Right cardiac atrium (tissue), 5 donors: ENCODE results near the gene KIT. TPM values are rescaled to one million over a fixed set of nuclear protein-coding genes. Genes with fewer than 3 reads are reported as not detected.
"Not testable (repeated sequence)": the region's sequence is repeated elsewhere in the genome, so short reads cannot be mapped to it uniquely, and the experiment has no call there.

ENCODE experiments used
- ATAC-seq, 2 donors: fragments of 200-7000 bp; cut with Tn5 transposase; one replicate each; pipeline versions ENCODE4 v1.8.0 to v1.9.1; 2020; ENCODE audit warnings: moderate library complexity in 2 of 2, mild to moderate bottlenecking in 1 of 2
- DNase-seq, 3 donors: peaks; one replicate each; pipeline ENCODE4 v3.0.0-alpha.2; 2020
- H3K27ac ChIP-seq: one replicate; pipeline ENCODE4 v1.5.1; 2013; ENCODE audit warnings: mild to moderate bottlenecking, low read length, control low read depth, moderate library complexity
- H3K27me3 ChIP-seq: one replicate; pipeline ENCODE4 v1.6.1; 2013; ENCODE audit not compliant: control insufficient read depth, insufficient read depth
- H3K4me1 ChIP-seq: one replicate; pipeline ENCODE4 v1.6.1; 2013; ENCODE audit warnings: low read length; ENCODE audit not compliant: control insufficient read depth, insufficient read depth
- H3K4me3 ChIP-seq: one replicate; pipeline ENCODE4 v1.5.1; 2013; ENCODE audit warnings: low read length, control low read depth
- H3K9me3 ChIP-seq: one replicate; pipeline ENCODE4 v1.6.1; 2013; ENCODE audit warnings: low read length; ENCODE audit not compliant: control insufficient read depth
- WGBS: extraction: QIAGEN DNeasy Blood & Tissue Kit; methylation state at CpG from one replicate; pipeline ENCODE4 v1.1.7; 2013; 5-methylcytosine and 5-hydroxymethylcytosine counted together
- intact Hi-C, 4 donors: fragments of 100-400 bp; cut with DNase I; formaldehyde crosslinking; loops; one replicate each; pipeline versions ENCODE4 v1.11.0 to v1.14.0; 2022 to 2023
- long read RNA-seq, 4 donors: library from polyadenylated mRNA; unstranded; transcript quantifications; one replicate each; pipeline ENCODE4 v2.0.0, GENCODE V29; 2020 to 2021
- polyA plus RNA-seq: library from polyadenylated mRNA; stranded (reverse); fragments of 200-250 nt; gene quantifications from one replicate; pipeline ENCODE4 v1.2.3, GENCODE V29; 2013
- total RNA-seq, 4 donors: library from RNA; stranded (reverse); fragmentation: NEBNext Ultra II Directional; extraction: Animal tissue kit (Norgen Biotek cat#: 25700); gene quantifications; one replicate each; pipeline ENCODE4 v1.2.1, GENCODE V29; 2021
- donor health status: healthy with polysubstance abuse.
- donor health status: DM: no; HTN: yes; CAD: no.
- donor health status: DM: no; HTN: no; CAD: no.
- donor health status: DM: no; HTN: yes; CAD: no; lungs with severe emphysema.
- donor health status: DM: yes; HTN: yes; CAD: no.

The KIT gene
- 1 to 10 TPM in 3 of 4 donors, under 1 TPM in 1; 0.66 to 1.6 (median 1.5) TPM for total RNA-seq
- 0.18 TPM for polyA plus RNA-seq
- long read RNA-seq, donor 1, partial matches to known transcripts, result 0 of 1 reads
- long read RNA-seq, donor 1, other reads (novel, unspliced or antisense), result 0 of 1 reads
- long read RNA-seq, donor 2, partial matches to known transcripts, result 0 of 3 reads
- long read RNA-seq, donor 2, other reads (novel, unspliced or antisense), result 3 of 3 reads
- long read RNA-seq, donor 3, partial matches to known transcripts, result 3 of 10 reads
- long read RNA-seq, donor 3, other reads (novel, unspliced or antisense), result 3 of 10 reads
- long read RNA-seq, donor 4, result 0 reads

DNA sequence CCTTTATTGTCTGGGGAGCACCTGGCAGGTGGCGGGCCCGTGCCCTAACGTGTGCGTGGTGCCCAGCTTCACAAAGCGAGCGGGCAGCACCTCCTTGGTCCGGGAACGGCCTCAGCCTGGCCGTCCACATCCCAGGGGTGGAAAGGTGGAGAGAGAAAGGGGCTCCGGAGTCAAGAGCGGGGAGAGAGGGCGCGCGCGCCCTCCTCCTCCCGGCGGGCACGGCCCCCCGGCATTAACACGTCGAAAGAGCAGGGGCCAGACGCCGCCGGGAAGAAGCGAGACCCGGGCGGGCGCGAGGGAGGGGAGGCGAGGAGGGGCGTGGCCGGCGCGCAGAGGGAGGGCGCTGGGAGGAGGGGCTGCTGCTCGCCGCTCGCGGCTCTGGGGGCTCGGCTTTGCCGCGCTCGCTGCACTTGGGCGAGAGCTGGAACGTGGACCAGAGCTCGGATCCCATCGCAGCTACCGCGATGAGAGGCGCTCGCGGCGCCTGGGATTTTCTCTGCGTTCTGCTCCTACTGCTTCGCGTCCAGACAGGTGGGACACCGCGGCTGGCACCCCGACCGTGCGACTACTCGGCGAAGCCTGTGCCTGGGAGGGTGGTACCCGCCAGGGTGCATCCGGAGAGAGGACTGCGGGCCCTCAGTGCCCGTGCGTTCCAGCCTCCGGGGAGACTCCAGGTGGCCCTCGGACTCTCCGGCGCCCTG is at the start of gene KIT:
TSS of gene KIT (plus strand) at position 407 of the 701 bp plus-strand sequence. CDS start at position 465, 58 bp downstream.
- WGBS, result under 1% methylated on average over 72 of the region's 72 CpGs
- Histone ChIP-seq H3K27me3 (no peaks in the 10 kb centered on the region), H3K9me3 (no peaks in the 10 kb centered on the region), H3K4me3 (peak within 1 kb of the TSS; percentile 73), H3K4me1 (no peaks in the 10 kb centered on the region), H3K27ac (no peak within 1 kb of the TSS)
- DNase-seq, result peak; percentile 36 to 76 (median 73)
- intact Hi-C loops, result no loop called here
- peak; percentile 78 to 79 for ATAC-seq

GRCh38 chr4:54609310-54609709 is 48.4 kb upstream of the KIT start:
- intact Hi-C loops, result no loop called here
- no peak for DNase-seq
- H3K4me1 ChIP-seq, result no peaks in the 10 kb centered on the region
- no peak for ATAC-seq
- 90% methylated on average over 1 of the region's 1 CpG for WGBS
- no peak overlapping the region for H3K4me3 ChIP-seq
- H3K27ac ChIP-seq, result no peak overlapping the region
- H3K9me3 ChIP-seq, result peaks cover 2% of the 10 kb centered on the region
- no peaks in the 10 kb centered on the region for H3K27me3 ChIP-seq

DNA sequence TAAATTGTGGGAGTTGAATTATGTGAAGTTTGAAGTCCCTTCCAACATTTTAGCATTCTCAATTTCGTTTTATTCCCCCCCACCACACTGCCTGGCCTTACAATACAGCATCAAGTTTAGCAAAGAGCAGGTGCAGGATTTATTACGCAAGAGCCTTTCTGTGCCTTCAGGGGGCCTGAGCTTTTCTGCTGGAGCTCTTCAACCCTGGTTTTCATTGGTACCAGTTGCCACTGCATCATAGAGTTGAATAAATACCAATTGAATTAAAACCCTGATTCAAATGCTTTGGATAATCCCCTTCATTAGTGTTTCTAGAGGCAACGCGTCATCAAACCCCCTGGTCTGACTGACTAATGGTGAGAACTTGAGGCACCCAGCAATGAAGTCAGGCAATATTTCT is 43.6 kb upstream of the KIT start:
- ATAC-seq, result no peak
- H3K27ac ChIP-seq, result no peak overlapping the region
- H3K9me3 ChIP-seq, result no peaks in the 10 kb centered on the region
- H3K4me3 ChIP-seq, result no peak overlapping the region
- intact Hi-C loops, result no loop called here
- DNase-seq, result no peak
- no peaks in the 10 kb centered on the region for H3K4me1 ChIP-seq
- 85% methylated on average over 4 of the region's 4 CpGs for WGBS
- no peaks in the 10 kb centered on the region for H3K27me3 ChIP-seq

- Histone ChIP-seq H3K4me3 (no peak overlapping the region), H3K9me3 (no peaks in the 10 kb centered on the region), H3K27me3 (no peaks in the 10 kb centered on the region), H3K27ac (no peak overlapping the region), H3K4me1 (no peaks in the 10 kb centered on the region)
- ATAC-seq (no peak), DNase-seq (no peak)
- 92% methylated on average over 3 of the region's 3 CpGs for WGBS
- intact Hi-C loops, result no loop called here
These were observed 37.0 kb upstream of the KIT start for GRCh38 chr4:54620773-54621172.

DNA sequence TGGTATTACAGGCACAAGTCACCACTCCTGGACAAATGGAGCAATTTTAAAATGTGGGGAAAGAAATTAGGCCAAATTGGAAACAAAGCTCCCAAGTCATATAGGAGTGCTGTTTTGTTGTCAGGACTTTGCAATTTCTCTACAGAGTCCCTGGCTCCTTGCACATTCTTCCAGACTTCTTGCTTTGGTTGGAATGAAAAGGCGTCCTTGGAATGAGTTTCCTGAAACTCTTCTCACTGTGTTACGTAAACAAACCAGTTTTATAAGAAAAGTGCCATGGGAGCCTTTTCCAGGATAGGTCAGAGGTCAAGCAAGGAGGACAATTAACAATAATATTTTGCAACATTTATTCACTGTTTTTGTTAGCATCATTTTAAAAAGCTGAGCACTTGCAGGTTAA is 32.4 kb upstream of the KIT start:
- intact Hi-C loops, result no loop called here
- H3K27ac ChIP-seq, result no peak overlapping the region
- H3K4me3 ChIP-seq, result no peak overlapping the region
- no peak for DNase-seq
- H3K9me3 ChIP-seq, result no peaks in the 10 kb centered on the region
- 33% methylated on average over 2 of the region's 2 CpGs for WGBS
- no peaks in the 10 kb centered on the region for H3K27me3 ChIP-seq
- peak; percentile 88 to 93 for ATAC-seq
- H3K4me1 ChIP-seq, result no peaks in the 10 kb centered on the region

DNA sequence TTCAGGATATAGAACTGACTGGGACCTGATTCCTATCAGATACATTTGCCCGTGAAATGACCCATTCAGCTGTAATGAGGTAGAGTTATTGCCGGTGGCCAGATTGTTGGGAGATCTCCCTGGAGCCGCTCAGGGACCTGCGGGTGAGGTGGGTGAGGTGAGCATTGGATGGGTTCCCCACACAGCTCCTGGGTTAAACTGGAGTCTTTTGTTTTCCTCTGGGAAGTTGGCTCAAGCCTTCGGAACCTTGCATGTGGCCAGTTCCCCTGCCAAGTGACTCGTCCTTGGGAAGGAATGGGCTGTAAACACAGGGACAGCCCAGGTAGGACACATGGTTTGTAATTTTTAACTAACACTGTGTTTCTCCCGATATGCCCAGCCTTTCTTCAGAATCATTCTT is 31.6 kb upstream of the KIT start:
- no peaks in the 10 kb centered on the region for H3K4me1 ChIP-seq
- no peaks in the 10 kb centered on the region for H3K27me3 ChIP-seq
- intact Hi-C loops, result no loop called here
- DNase-seq (no peak), ATAC-seq (peak in 1 of 2 donors; percentile 53)
- H3K4me3 ChIP-seq, result no peak overlapping the region
- no peak overlapping the region for H3K27ac ChIP-seq
- no peaks in the 10 kb centered on the region for H3K9me3 ChIP-seq
- WGBS, result 54% methylated on average over 7 of the region's 7 CpGs

- DNase-seq, result no peak
- H3K27ac ChIP-seq, result no peak overlapping the region
- intact Hi-C loops, result no loop called here
- H3K4me1 ChIP-seq, result no peaks in the 10 kb centered on the region
- H3K27me3 ChIP-seq, result no peaks in the 10 kb centered on the region
- H3K9me3 ChIP-seq, result no peaks in the 10 kb centered on the region
- no peak for ATAC-seq
- WGBS, result 98% methylated on average over 29 of the region's 29 CpGs
- no peak overlapping the region for H3K4me3 ChIP-seq
These were observed 25.2 kb upstream of the KIT start for GRCh38 chr4:54632537-54632936.

- DNase-seq, intact Hi-C loops, H3K27ac ChIP-seq, H3K9me3 ChIP-seq, H3K4me3 ChIP-seq, H3K27me3 ChIP-seq, H3K4me1 ChIP-seq, ATAC-seq: not testable (repeated sequence)
- 88% methylated on average over 18 of the region's 18 CpGs for WGBS
These were observed 24.5 kb upstream of the KIT start for GRCh38 chr4:54633102-54633740.

- Histone ChIP-seq H3K27me3 (no peaks in the 10 kb centered on the region), H3K4me3 (no peak overlapping the region), H3K27ac (no peak overlapping the region), H3K9me3 (no peaks in the 10 kb centered on the region), H3K4me1 (no peaks in the 10 kb centered on the region)
- intact Hi-C loops, result no loop called here
- 88% methylated on average over 3 of the region's 3 CpGs for WGBS
- DNase-seq (no peak), ATAC-seq (peak in 1 of 2 donors; percentile 45)
These were observed 22.4 kb upstream of the KIT start for GRCh38 chr4:54635318-54635717.

DNA sequence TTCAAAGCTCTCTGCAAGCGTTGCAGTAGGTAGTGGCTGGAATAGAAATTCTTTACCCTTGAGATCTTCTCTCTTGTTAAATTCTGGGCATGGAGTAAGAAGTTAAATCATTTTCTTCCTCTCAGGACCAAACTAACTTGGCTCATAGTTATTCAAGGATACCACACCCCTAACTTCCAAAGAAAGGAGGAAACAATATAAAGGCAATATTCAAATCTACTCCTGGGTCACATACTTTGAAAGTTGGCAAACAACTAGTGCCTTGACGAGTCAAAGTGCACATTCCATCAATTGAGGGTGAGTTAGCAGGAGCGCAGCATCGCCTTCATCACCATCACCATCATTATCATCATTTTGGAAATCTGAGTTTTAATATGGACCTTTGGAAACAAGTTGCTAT is 20.4 kb upstream of the KIT start:
- intact Hi-C loops, result no loop called here

GRCh38 chr4:54641101-54641500 is 16.7 kb upstream of the KIT start:
- H3K27ac ChIP-seq, H3K4me1 ChIP-seq, intact Hi-C loops, DNase-seq, H3K4me3 ChIP-seq, ATAC-seq, H3K9me3 ChIP-seq, H3K27me3 ChIP-seq: not testable (repeated sequence)
- WGBS, result 94% methylated on average over 9 of the region's 9 CpGs

More for the DNA sequence above, 20.4 kb upstream of the KIT start:
- Histone ChIP-seq H3K4me1 (no peaks in the 10 kb centered on the region), H3K9me3 (no peaks in the 10 kb centered on the region), H3K27me3 (no peaks in the 10 kb centered on the region), H3K27ac (no peak overlapping the region), H3K4me3 (no peak overlapping the region)
- WGBS, result 62% methylated on average over 4 of the region's 4 CpGs
- DNase-seq (no peak), ATAC-seq (no peak)
